ENCODE measurements around the gene P3H2.

P3H2 gene

DNA sequence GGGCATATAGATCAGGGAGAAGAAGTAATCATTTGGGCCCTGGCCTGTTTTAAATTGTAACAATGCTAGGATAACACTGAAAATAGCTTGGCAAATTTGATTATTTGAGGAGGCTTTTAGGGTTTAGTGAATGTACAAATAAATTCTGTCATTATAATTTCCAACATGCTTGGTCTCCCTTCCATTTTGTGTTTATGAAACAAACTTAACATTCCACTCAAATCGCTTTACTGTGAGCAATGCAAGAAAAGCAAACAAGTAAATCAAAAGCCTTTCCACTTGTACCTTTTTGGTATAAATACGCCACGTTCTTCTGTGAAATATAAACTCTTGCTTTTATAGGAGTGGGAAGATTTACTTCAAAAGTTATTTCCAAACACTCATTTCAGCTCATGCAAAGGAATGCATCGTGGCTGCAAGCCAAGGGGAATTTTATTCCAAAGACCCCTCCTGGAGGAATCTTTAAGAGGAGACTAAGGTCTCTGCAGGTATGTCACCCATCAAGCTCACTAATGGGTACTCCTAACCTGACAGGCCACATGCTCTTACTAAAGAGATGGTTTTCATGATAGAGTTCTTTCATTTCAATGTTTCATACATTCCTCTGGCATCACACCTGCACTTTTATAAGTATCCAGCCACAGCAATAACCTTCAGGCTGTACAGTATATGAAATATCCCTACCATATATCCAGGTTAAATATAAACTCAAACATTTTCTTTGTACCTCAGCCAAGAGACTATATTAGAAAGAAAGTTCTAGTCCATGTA, 115.2 kb downstream of the P3H2 start:
- TF ChIP-seq POLR2A (IDR thresholded peaks at IDR 0.05; ENCODE audit: low read depth, low read length) (no peak), POU2F2 (IDR thresholded peaks at IDR 0.05; ENCODE audit: low read depth, low read length) (no peak), POLR2AphosphoS5 (IDR thresholded peaks at IDR 0.05; ENCODE audit: low read depth, low read length) (no peak), SPI1 (IDR thresholded peaks at IDR 0.05; ENCODE audit: low read depth, low read length) (no peak), TAF1 (IDR thresholded peaks at IDR 0.05; ENCODE audit: low read depth, low read length) (no peak), PAX5 (IDR thresholded peaks at IDR 0.05; ENCODE audit: insufficient read depth, low read length, severe bottlenecking) (no peak)
- DNase-seq (ENCODE audit: insufficient read length, low spot score): no peak
- FAIRE-seq: no peak

DNA sequence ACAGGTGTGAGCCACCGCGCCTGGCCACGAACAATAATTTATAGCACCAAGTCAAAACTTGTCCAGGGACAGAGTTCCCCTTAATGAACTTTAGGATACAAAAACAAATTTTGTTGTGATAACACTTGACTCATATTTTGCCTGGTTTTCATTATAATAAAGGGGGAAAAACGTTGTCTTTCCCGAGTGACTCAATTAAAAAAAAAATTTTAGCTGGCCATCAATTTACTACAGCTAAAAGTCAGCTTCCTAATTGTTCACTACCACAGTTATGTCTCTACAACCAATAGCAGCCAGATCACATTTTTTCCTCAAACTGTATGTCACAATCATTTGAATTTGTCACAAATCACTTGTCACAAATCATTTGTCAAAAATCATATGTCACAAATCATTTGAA, 116.0 kb downstream of the P3H2 start:
- TF ChIP-seq POLR2A (IDR thresholded peaks at IDR 0.05; ENCODE audit: low read depth, low read length): no peak
- no peak for TF ChIP-seq TAF1 (IDR thresholded peaks at IDR 0.05; ENCODE audit: low read depth, low read length)
- no peak for TF ChIP-seq PAX5 (IDR thresholded peaks at IDR 0.05; ENCODE audit: insufficient read depth, low read length, severe bottlenecking)
- no peak for TF ChIP-seq POU2F2 (IDR thresholded peaks at IDR 0.05; ENCODE audit: low read depth, low read length)
- no peak for TF ChIP-seq SPI1 (IDR thresholded peaks at IDR 0.05; ENCODE audit: low read depth, low read length)
- TF ChIP-seq POLR2AphosphoS5 (IDR thresholded peaks at IDR 0.05; ENCODE audit: low read depth, low read length): no peak
- DNase-seq (ENCODE audit: insufficient read length, low spot score) (no peak), FAIRE-seq (no peak)

- no peak for FAIRE-seq
- DNase-seq (ENCODE audit: insufficient read length, low spot score): no peak
- TF ChIP-seq POU2F2 (IDR thresholded peaks at IDR 0.05; ENCODE audit: low read depth, low read length) (no peak), TAF1 (IDR thresholded peaks at IDR 0.05; ENCODE audit: low read depth, low read length) (no peak), POLR2AphosphoS5 (IDR thresholded peaks at IDR 0.05; ENCODE audit: low read depth, low read length) (no peak), POLR2A (IDR thresholded peaks at IDR 0.05; ENCODE audit: low read depth, low read length) (no peak), SPI1 (IDR thresholded peaks at IDR 0.05; ENCODE audit: low read depth, low read length) (no peak), PAX5 (IDR thresholded peaks at IDR 0.05; ENCODE audit: insufficient read depth, low read length, severe bottlenecking) (no peak)
Observed at GRCh38 chr3:190003681-190004123, 117.0 kb downstream of the P3H2 start.

GRCh38 chr3:190003068-190003467, 117.6 kb downstream of the P3H2 start:
- no peak for DNase-seq (ENCODE audit: insufficient read length, low spot score)
- TF ChIP-seq SPI1 (IDR thresholded peaks at IDR 0.05; ENCODE audit: low read depth, low read length) (no peak), TAF1 (IDR thresholded peaks at IDR 0.05; ENCODE audit: low read depth, low read length) (no peak), PAX5 (IDR thresholded peaks at IDR 0.05; ENCODE audit: insufficient read depth, low read length, severe bottlenecking) (no peak), POLR2A (IDR thresholded peaks at IDR 0.05; ENCODE audit: low read depth, low read length) (no peak), POLR2AphosphoS5 (IDR thresholded peaks at IDR 0.05; ENCODE audit: low read depth, low read length) (no peak), POU2F2 (IDR thresholded peaks at IDR 0.05; ENCODE audit: low read depth, low read length) (no peak)
- FAIRE-seq: no peak

- TF ChIP-seq POU2F2 (IDR thresholded peaks at IDR 0.05; ENCODE audit: low read depth, low read length): no peak
- FAIRE-seq (no peak), DNase-seq (ENCODE audit: insufficient read length, low spot score) (no peak)
Observed at GRCh38 chr3:190001426-190001825, 119.3 kb downstream of the P3H2 start.

- FAIRE-seq (no peak), DNase-seq (ENCODE audit: insufficient read length, low spot score) (no peak)
- no peak for TF ChIP-seq PAX5 (IDR thresholded peaks at IDR 0.05; ENCODE audit: insufficient read depth, low read length, severe bottlenecking)
Observed at GRCh38 chr3:190000861-190001196, 119.9 kb downstream of the P3H2 start.

GRCh38 chr3:190000187-190000860, 120.4 kb downstream of the P3H2 start:
- DNase-seq (ENCODE audit: insufficient read length, low spot score) (no peak), FAIRE-seq (no peak)
- TF ChIP-seq POLR2AphosphoS5 (IDR thresholded peaks at IDR 0.05; ENCODE audit: low read depth, low read length) (no peak), PAX5 (IDR thresholded peaks at IDR 0.05; ENCODE audit: insufficient read depth, low read length, severe bottlenecking) (no peak), TAF1 (IDR thresholded peaks at IDR 0.05; ENCODE audit: low read depth, low read length) (no peak), SPI1 (IDR thresholded peaks at IDR 0.05; ENCODE audit: low read depth, low read length) (no peak), POLR2A (IDR thresholded peaks at IDR 0.05; ENCODE audit: low read depth, low read length) (no peak)

GRCh38 chr3:189999718-190000117, 121.0 kb downstream of the P3H2 start:
- DNase-seq (ENCODE audit: insufficient read length, low spot score): no peak
- TF ChIP-seq POLR2A (IDR thresholded peaks at IDR 0.05; ENCODE audit: low read depth, low read length) (no peak), TAF1 (IDR thresholded peaks at IDR 0.05; ENCODE audit: low read depth, low read length) (no peak), POU2F2 (IDR thresholded peaks at IDR 0.05; ENCODE audit: low read depth, low read length) (no peak), POLR2AphosphoS5 (IDR thresholded peaks at IDR 0.05; ENCODE audit: low read depth, low read length) (no peak), PAX5 (IDR thresholded peaks at IDR 0.05; ENCODE audit: insufficient read depth, low read length, severe bottlenecking) (no peak), SPI1 (IDR thresholded peaks at IDR 0.05; ENCODE audit: low read depth, low read length) (no peak)
- no peak for FAIRE-seq

GRCh38 chr3:189995129-189995528, 125.6 kb downstream of the P3H2 start:
- no peak for TF ChIP-seq POLR2AphosphoS5 (IDR thresholded peaks at IDR 0.05; ENCODE audit: low read depth, low read length)
- TF ChIP-seq POLR2A (IDR thresholded peaks at IDR 0.05; ENCODE audit: low read depth, low read length): no peak
- TF ChIP-seq POU2F2 (IDR thresholded peaks at IDR 0.05; ENCODE audit: low read depth, low read length): no peak
- no peak for TF ChIP-seq PAX5 (IDR thresholded peaks at IDR 0.05; ENCODE audit: insufficient read depth, low read length, severe bottlenecking)
- no peak for TF ChIP-seq TAF1 (IDR thresholded peaks at IDR 0.05; ENCODE audit: low read depth, low read length)
- TF ChIP-seq SPI1 (IDR thresholded peaks at IDR 0.05; ENCODE audit: low read depth, low read length): no peak
- DNase-seq (ENCODE audit: insufficient read length, low spot score) (no peak), FAIRE-seq (no peak)

- no peak for TF ChIP-seq SPI1 (IDR thresholded peaks at IDR 0.05; ENCODE audit: low read depth, low read length)
- TF ChIP-seq PAX5 (IDR thresholded peaks at IDR 0.05; ENCODE audit: insufficient read depth, low read length, severe bottlenecking): no peak
- TF ChIP-seq POU2F2 (IDR thresholded peaks at IDR 0.05; ENCODE audit: low read depth, low read length): no peak
- DNase-seq (ENCODE audit: insufficient read length, low spot score): no peak
- FAIRE-seq: no peak
Observed at GRCh38 chr3:189990826-189991225, 129.9 kb downstream of the P3H2 start.
